HCT116 (cell line): ENCODE results near the gene MATCAP1. TPM values are rescaled to one million over a fixed set of nuclear protein-coding genes. Genes with fewer than 3 reads are reported as not detected.

ENCODE experiments used
- ATAC-seq: fragments of 200-7000 bp; cut with Tn5 transposase; 2 replicates; pipeline ENCODE4 v1.9.1; 2020; ENCODE audit warnings: mild to moderate bottlenecking, moderate library complexity
- BruUV-seq: library from RNA; stranded (reverse); fragments of 400-500 nt; replicated peaks from 2 replicates; lab custom pipeline; 2021; lab: Mats Ljungman, UMichigan
- CTCF ChIA-PET: fragments of 300-600 bp; sonication (Branson Sonifier 250); formaldehyde crosslinking; loops from one replicate; lab custom pipeline; 2021; ENCODE audit warnings: antibody characterized with exemption; lab: Charles Lee
- POLR2A ChIA-PET: fragments of 300-600, 350-600 bp; sonication (Branson Sonifier 250); formaldehyde crosslinking; loops from one replicate; lab custom pipeline; 2021; ENCODE audit warnings: antibody characterized with exemption; lab: Charles Lee
- RAD21 ChIA-PET, 2 experiments: fragments of 300-600 bp; sonication (Branson Sonifier 250); formaldehyde crosslinking; loops; one replicate each; lab custom pipeline; 2023; ENCODE audit warnings: low total read pairs in 2 of 2; ENCODE audit not compliant: uncharacterized antibody in 2 of 2, unreplicated experiment in 2 of 2, low non-redundant PET in 1 of 2; lab: Charles Lee
- DNase-seq: peaks from one replicate; pipeline ENCODE4 v3.0.0-alpha.2; 2010; ENCODE audit warnings: low read depth, low spot score
- H2AFZ ChIP-seq: fragments of 200-600 bp; shearing (Covaris generic), sonication (generic); 2 replicates; pipeline ENCODE4 v1.6.1; 2017; ENCODE audit warnings: low read depth, mixed run types, mixed read lengths, antibody characterized with exemption, low read length; ENCODE audit not compliant: poor library complexity, severe bottlenecking
- H3K27ac ChIP-seq: 2 replicates; pipeline ENCODE4 v1.5.1; 2012; ENCODE audit warnings: low read depth, low read length
- H3K27me3 ChIP-seq: fragments of 200-600 bp; sonication (generic); 2 replicates; pipeline ENCODE4 v1.6.1; 2016; ENCODE audit warnings: mixed run types, low read length, mixed read lengths; ENCODE audit not compliant: insufficient read depth
- H3K36me3 ChIP-seq, 2 experiments: fragments of 200-500 bp in 1 of 2; fragments of 200-600 bp in 1 of 2; sonication (Bioruptor generic) in 1 of 2; sonication (generic) in 1 of 2; 2 replicates each; pipeline versions ENCODE4 v1.5.1 to v1.6.1; 2014 to 2016; ENCODE audit warnings: low read length in 2 of 2, inconsistent platforms in 1 of 2, mixed read lengths in 1 of 2, mixed run types in 1 of 2; ENCODE audit not compliant: insufficient read depth in 2 of 2, control insufficient read depth in 1 of 2
- H3K4me1 ChIP-seq, 2 experiments: fragments of 200-600 bp in 1 of 2; sonication (generic) in 1 of 2; 2 replicates each; pipeline versions ENCODE4 v1.5.1 to v1.6.1; 2012 to 2017; ENCODE audit warnings: low read length in 2 of 2, inconsistent platforms in 1 of 2, mild to moderate bottlenecking in 1 of 2, mixed read lengths in 1 of 2, mixed run types in 1 of 2, moderate library complexity in 1 of 2; ENCODE audit not compliant: insufficient read depth in 2 of 2, control insufficient read depth in 1 of 2
- H3K4me2 ChIP-seq: fragments of 200-600 bp; sonication (generic); 2 replicates; pipeline ENCODE4 v1.6.1; 2017; ENCODE audit warnings: mixed run types, low read length, mixed read lengths
- H3K4me3 ChIP-seq, 2 experiments: fragments of 200-600 bp in 1 of 2; sonication (generic) in 1 of 2; replicated peaks in 1 of 2; 2 replicates each; pipeline ENCODE4 v1.5.1; 2011 to 2016; ENCODE audit warnings: low read length in 2 of 2, control low read depth in 1 of 2, low read depth in 1 of 2, mild to moderate bottlenecking in 1 of 2, mixed read lengths in 1 of 2, mixed run types in 1 of 2
- H3K79me2 ChIP-seq: fragments of 200-600 bp; sonication (generic); 2 replicates; pipeline ENCODE4 v1.6.1; 2017; ENCODE audit warnings: mild to moderate bottlenecking, mixed run types, low read length, moderate library complexity, mixed read lengths; ENCODE audit not compliant: insufficient read depth
- H3K9ac ChIP-seq: fragments of 200-600 bp; sonication (generic); 2 replicates; pipeline ENCODE4 v1.6.1; 2016; ENCODE audit warnings: low read length, mixed read lengths
- H3K9me2 ChIP-seq: fragments of 200-600 bp; sonication (generic), shearing (Covaris generic); 2 replicates; pipeline ENCODE4 v1.6.1; 2017; ENCODE audit warnings: mixed run types, mild to moderate bottlenecking, moderate library complexity; ENCODE audit not compliant: insufficient read depth
- H3K9me3 ChIP-seq, 2 experiments: fragments of 200-500 bp in 1 of 2; fragments of 200-600 bp in 1 of 2; sonication (Bioruptor generic) in 1 of 2; sonication (generic) in 1 of 2; 2 replicates each; pipeline ENCODE4 v1.6.1; 2014 to 2017; ENCODE audit warnings: low read length in 2 of 2, mixed read lengths in 2 of 2, inconsistent platforms in 1 of 2, low read depth in 1 of 2, mild to moderate bottlenecking in 1 of 2, mixed run types in 1 of 2, moderate library complexity in 1 of 2; ENCODE audit not compliant: control insufficient read depth in 1 of 2, insufficient read depth in 1 of 2
- H4K20me1 ChIP-seq: fragments of 200-600 bp; sonication (generic), shearing (Covaris generic); 2 replicates; pipeline ENCODE4 v1.6.1; 2017; ENCODE audit warnings: mixed run types, mild to moderate bottlenecking, moderate library complexity; ENCODE audit not compliant: insufficient read depth
- CBX3 ChIP-seq: IDR thresholded peaks from 2 replicates; pipeline ENCODE4 v1.6.1; 2012; ENCODE audit warnings: low read depth
- CEBPB ChIP-seq: IDR thresholded peaks from 2 replicates; pipeline ENCODE4 v1.6.1; 2012; ENCODE audit warnings: low read depth
- EGR1 ChIP-seq: IDR thresholded peaks from 2 replicates; pipeline ENCODE4 v1.6.1; 2012; ENCODE audit warnings: low read depth
- JUND ChIP-seq: IDR thresholded peaks from 2 replicates; pipeline ENCODE4 v1.6.1; 2012
- POLR2AphosphoS5 ChIP-seq: IDR thresholded peaks from 2 replicates; pipeline ENCODE4 v1.6.1; 2011; ENCODE audit warnings: mild to moderate bottlenecking, low read depth, low read length, moderate library complexity
- RAD21 ChIP-seq: IDR thresholded peaks from 2 replicates; pipeline ENCODE4 v1.6.1; 2012; ENCODE audit warnings: low read depth, mild to moderate bottlenecking
- REST ChIP-seq: IDR thresholded peaks from 2 replicates; pipeline ENCODE4 v1.6.1; 2012; ENCODE audit warnings: low read depth
- SIN3A ChIP-seq: IDR thresholded peaks from 2 replicates; pipeline ENCODE4 v1.6.1; 2012; ENCODE audit warnings: low read depth
- YY1 ChIP-seq: IDR thresholded peaks from 2 replicates; pipeline ENCODE4 v1.6.1; 2011; ENCODE audit warnings: low read length, low read depth, moderate library complexity, mild to moderate bottlenecking; ENCODE audit not compliant: insufficient replicate concordance; ENCODE audit errors: extremely low read depth
- ZBTB33 ChIP-seq: IDR thresholded peaks from 2 replicates; pipeline ENCODE4 v1.6.1; 2011; ENCODE audit warnings: mild to moderate bottlenecking, low read length, moderate library complexity; ENCODE audit not compliant: insufficient replicate concordance; ENCODE audit errors: extremely low read depth
- ZFX ChIP-seq: fragments of 450-650 bp; IDR thresholded peaks from 2 replicates; pipeline ENCODE4 v1.6.1; 2017
- intact Hi-C: fragments of 100-400 bp; cut with micrococcal nuclease; formaldehyde crosslinking; loops from 2 replicates; pipeline ENCODE4 v1.10.0; 2022
- total RNA-seq: library from RNA; stranded (reverse); gene quantifications from one replicate; pipeline ENCODE4 v1.2.1, GENCODE V29; 2021; ENCODE audit not compliant: unreplicated experiment
- TF ChIP-seq, protein P1 (sequence below), 3 experiments: fragments of 200-600 bp in 1 of 3; sonication (generic) in 1 of 3; IDR thresholded peaks in 2 of 3; conservative IDR thresholded peaks in 1 of 3; 2 replicates each; pipeline ENCODE4 v1.5.1; 2012 to 2017; ENCODE audit warnings: low read depth in 2 of 3, low read length in 2 of 3, antibody characterized with exemption in 1 of 3, borderline replicate concordance in 1 of 3, control low read depth in 1 of 3, mild to moderate bottlenecking in 1 of 3, mixed read lengths in 1 of 3, mixed run types in 1 of 3, moderate library complexity in 1 of 3; ENCODE audit not compliant: insufficient read depth in 1 of 3
- TF ChIP-seq, protein P2 (sequence below): IDR thresholded peaks from 2 replicates; pipeline ENCODE4 v1.6.1; 2012

MATCAP1 gene
- total RNA-seq, 1 experiment from 2014 or later: 38.7 TPM

DNA sequence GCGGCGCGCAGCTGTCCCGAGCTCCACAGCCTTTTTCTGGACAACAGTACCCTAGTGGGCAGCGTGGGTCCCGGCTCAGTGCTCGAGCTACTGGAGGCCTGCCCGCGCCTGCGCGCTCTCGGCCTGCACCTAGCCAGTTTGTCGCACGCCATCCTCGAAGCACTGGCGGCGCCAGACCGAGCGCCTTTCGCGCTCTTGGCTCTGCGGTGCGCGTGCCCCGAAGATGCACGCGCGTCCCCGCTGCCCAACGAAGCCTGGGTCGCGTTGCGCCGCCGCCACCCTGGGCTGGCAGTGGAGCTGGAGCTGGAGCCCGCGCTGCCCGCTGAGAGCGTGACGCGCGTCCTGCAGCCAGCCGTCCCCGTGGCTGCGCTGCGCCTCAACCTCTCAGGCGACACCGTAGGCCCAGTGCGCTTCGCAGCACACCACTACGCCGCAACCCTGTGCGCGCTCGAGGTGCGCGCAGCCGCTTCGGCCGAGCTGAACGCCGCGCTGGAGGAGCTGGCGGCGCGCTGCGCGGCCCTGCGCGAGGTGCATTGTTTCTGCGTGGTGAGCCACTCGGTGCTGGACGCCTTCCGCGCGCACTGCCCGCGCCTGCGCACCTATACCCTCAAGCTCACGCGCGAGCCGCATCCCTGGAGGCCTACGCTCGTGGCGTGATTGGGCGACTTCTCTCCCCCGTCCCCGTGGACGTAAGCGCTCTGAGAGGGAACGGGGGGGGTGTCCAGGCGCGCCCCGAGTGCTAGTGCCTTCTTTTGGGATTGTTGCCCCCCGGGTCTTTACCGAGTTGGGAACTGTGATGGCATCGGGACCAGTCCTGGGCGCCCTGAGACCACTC, 20.4 kb downstream of the MATCAP1 start:
- no peak overlapping the region; the same call in 1 of the 2 replicates for H3K27ac ChIP-seq
- no peaks in the 10 kb centered on the region for H3K36me3 ChIP-seq
- no peaks in the 10 kb centered on the region for H3K9me3 ChIP-seq
- H4K20me1 ChIP-seq: no peaks in the 10 kb centered on the region
- ChIA-PET RAD21 (no interaction called here), POLR2A (no interaction called here), CTCF (no interaction called here)
- BruUV-seq: no TSS peak
- H3K9me2 ChIP-seq: no peaks in the 10 kb centered on the region
- no peaks in the 10 kb centered on the region for H3K27me3 ChIP-seq
- intact Hi-C loops: no loop called here
- peak overlapping the region; percentile 65; the same call in 1 of the 2 replicates for H3K4me2 ChIP-seq
- H3K9ac ChIP-seq: no peak overlapping the region
- peaks cover 21 to 34% of the 10 kb centered on the region in 2 experiments for H3K4me1 ChIP-seq
- H2AFZ ChIP-seq: no peak overlapping the region
- DNase-seq (no peak), ATAC-seq (no peak)
- H3K79me2 ChIP-seq: no peaks in the 10 kb centered on the region; the same call in 1 of the 2 replicates
- TF ChIP-seq, protein P1, sequence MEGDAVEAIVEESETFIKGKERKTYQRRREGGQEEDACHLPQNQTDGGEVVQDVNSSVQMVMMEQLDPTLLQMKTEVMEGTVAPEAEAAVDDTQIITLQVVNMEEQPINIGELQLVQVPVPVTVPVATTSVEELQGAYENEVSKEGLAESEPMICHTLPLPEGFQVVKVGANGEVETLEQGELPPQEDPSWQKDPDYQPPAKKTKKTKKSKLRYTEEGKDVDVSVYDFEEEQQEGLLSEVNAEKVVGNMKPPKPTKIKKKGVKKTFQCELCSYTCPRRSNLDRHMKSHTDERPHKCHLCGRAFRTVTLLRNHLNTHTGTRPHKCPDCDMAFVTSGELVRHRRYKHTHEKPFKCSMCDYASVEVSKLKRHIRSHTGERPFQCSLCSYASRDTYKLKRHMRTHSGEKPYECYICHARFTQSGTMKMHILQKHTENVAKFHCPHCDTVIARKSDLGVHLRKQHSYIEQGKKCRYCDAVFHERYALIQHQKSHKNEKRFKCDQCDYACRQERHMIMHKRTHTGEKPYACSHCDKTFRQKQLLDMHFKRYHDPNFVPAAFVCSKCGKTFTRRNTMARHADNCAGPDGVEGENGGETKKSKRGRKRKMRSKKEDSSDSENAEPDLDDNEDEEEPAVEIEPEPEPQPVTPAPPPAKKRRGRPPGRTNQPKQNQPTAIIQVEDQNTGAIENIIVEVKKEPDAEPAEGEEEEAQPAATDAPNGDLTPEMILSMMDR (IDR thresholded peaks at IDR 0.05 in 2 of 3, conservative IDR thresholded peaks at IDR 0.05 in 1 of 3; ENCODE audit: borderline replicate concordance in 1 of 3, insufficient read depth in 1 of 3, low read depth in 2 of 3, low read length in 2 of 3): no peak
- TF ChIP-seq YY1 (no peak), EGR1 (no peak), ZBTB33 (no peak), SIN3A (no peak), CEBPB (no peak), REST (no peak), JUND (no peak), RAD21 (no peak), POLR2AphosphoS5 (no peak), CBX3 (no peak), ZFX (no peak)
- TF ChIP-seq, protein P2, sequence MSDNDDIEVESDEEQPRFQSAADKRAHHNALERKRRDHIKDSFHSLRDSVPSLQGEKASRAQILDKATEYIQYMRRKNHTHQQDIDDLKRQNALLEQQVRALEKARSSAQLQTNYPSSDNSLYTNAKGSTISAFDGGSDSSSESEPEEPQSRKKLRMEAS: no peak
- no peak overlapping the region for H3K4me3 ChIP-seq
